CD14-positive monocyte (primary cell): ENCODE results near the gene RPGRIP1. TPM values are rescaled to one million over a fixed set of nuclear protein-coding genes. Genes with fewer than 3 reads are reported as not detected.

Experiments
- DNase-seq, 3 donors: peaks; one replicate each; pipeline ENCODE4 v3.0.0-alpha.2; 2011 to 2022
- H2AFZ ChIP-seq: 2 replicates; pipeline ENCODE4 v1.6.0; 2012; ENCODE audit warnings: mild to moderate bottlenecking, low read depth, low read length, inconsistent platforms; ENCODE audit not compliant: insufficient read depth, poor library complexity, severe bottlenecking
- H3K27ac ChIP-seq, 2 donors: 1 replicate in 1 of 2; 2 replicates in 1 of 2; pipeline ENCODE4 v1.5.1; 2012 to 2013; ENCODE audit warnings: low read length in 2 of 2, control low read depth in 1 of 2, inconsistent platforms in 1 of 2, low read depth in 1 of 2, mild to moderate bottlenecking in 1 of 2
- H3K27me3 ChIP-seq, 2 donors: one replicate each; pipeline versions ENCODE4 v1.6.0 to v1.6.1; 2011 to 2013; ENCODE audit warnings: low read length in 2 of 2; ENCODE audit not compliant: control insufficient read depth in 2 of 2, insufficient read depth in 2 of 2
- H3K36me3 ChIP-seq, 2 donors: replicated peaks in 1 of 2; 1 replicate in 1 of 2; 2 replicates in 1 of 2; pipeline versions ENCODE4 v1.5.1 to v1.6.1; 2012 to 2013; ENCODE audit warnings: low read length in 2 of 2, control low read depth in 1 of 2, inconsistent platforms in 1 of 2, mild to moderate bottlenecking in 1 of 2; ENCODE audit not compliant: insufficient read depth in 2 of 2, control insufficient read depth in 1 of 2
- H3K4me1 ChIP-seq, 2 donors: 1 replicate in 1 of 2; 2 replicates in 1 of 2; pipeline versions ENCODE4 v1.5.1 to v1.6.1; 2012 to 2013; ENCODE audit warnings: low read length in 2 of 2, control low read depth in 1 of 2, inconsistent platforms in 1 of 2, mild to moderate bottlenecking in 1 of 2, moderate library complexity in 1 of 2; ENCODE audit not compliant: insufficient read depth in 2 of 2, control insufficient read depth in 1 of 2
- H3K4me2 ChIP-seq: replicated peaks from 2 replicates; pipeline ENCODE3; 2012; ENCODE audit warnings: low read length, moderate library complexity, mild to moderate bottlenecking; ENCODE audit not compliant: poor library complexity, severe bottlenecking; ENCODE audit errors: extremely low read depth
- H3K4me3 ChIP-seq, 3 experiments: fragments of 200-600 bp in 1 of 3; sonication (generic) in 1 of 3; replicated peaks in 1 of 3; 1 replicate in 2 of 3; 2 replicates in 1 of 3; pipeline ENCODE4 v1.5.1; 2011 to 2013; ENCODE audit warnings: low read length in 3 of 3, mild to moderate bottlenecking in 3 of 3, control low read depth in 2 of 3, low read depth in 2 of 3, inconsistent platforms in 1 of 3, moderate library complexity in 1 of 3
- H3K79me2 ChIP-seq: 2 replicates; pipeline ENCODE4 v1.6.0; 2012; ENCODE audit warnings: mild to moderate bottlenecking, control low read depth, inconsistent platforms, low read length, moderate library complexity; ENCODE audit not compliant: insufficient read depth
- H3K9ac ChIP-seq: 2 replicates; pipeline ENCODE4 v1.6.0; 2017; ENCODE audit warnings: low read length, mild to moderate bottlenecking; ENCODE audit not compliant: insufficient read depth, poor library complexity, severe bottlenecking
- H3K9me3 ChIP-seq, 2 donors: replicated peaks in 1 of 2; 1 replicate in 1 of 2; 2 replicates in 1 of 2; pipeline versions ENCODE4 v1.5.1 to v1.6.1; 2012 to 2013; ENCODE audit warnings: low read length in 2 of 2, control low read depth in 1 of 2; ENCODE audit not compliant: control insufficient read depth in 1 of 2, insufficient read depth in 1 of 2
- H4K20me1 ChIP-seq: 2 replicates; pipeline ENCODE4 v1.6.0; 2012; ENCODE audit warnings: mild to moderate bottlenecking, low read length, control low read depth, moderate library complexity; ENCODE audit not compliant: insufficient read depth
- H3K27ac Mint-ChIP-seq, 7 donors: one replicate each; pipeline ENCODE4 v1.8.0; 2020; ENCODE audit warnings: mild to moderate bottlenecking in 7 of 7, mixed read lengths in 7 of 7, moderate library complexity in 6 of 7, inconsistent platforms in 2 of 7
- H3K27me3 Mint-ChIP-seq, 3 donors: one replicate each; pipeline ENCODE4 v1.8.0; 2021 to 2022; ENCODE audit warnings: low read depth in 3 of 3, mild to moderate bottlenecking in 3 of 3, mixed read lengths in 3 of 3, moderate library complexity in 3 of 3, inconsistent platforms in 1 of 3
- H3K36me3 Mint-ChIP-seq, 2 donors: one replicate each; pipeline ENCODE4 v1.8.0; 2020; ENCODE audit warnings: mixed read lengths in 2 of 2, inconsistent platforms in 1 of 2, mild to moderate bottlenecking in 1 of 2
- H3K4me1 Mint-ChIP-seq: one replicate; pipeline ENCODE4 v1.8.0; 2020; ENCODE audit warnings: mild to moderate bottlenecking, mixed read lengths
- H3K4me3 Mint-ChIP-seq, 2 donors: one replicate each; pipeline ENCODE4 v1.8.0; 2020; ENCODE audit warnings: mild to moderate bottlenecking in 2 of 2, mixed read lengths in 2 of 2, moderate library complexity in 1 of 2
- H3K9me3 Mint-ChIP-seq, 7 donors: one replicate each; pipeline ENCODE4 v1.8.0; 2020 to 2022; ENCODE audit warnings: mixed read lengths in 7 of 7, mild to moderate bottlenecking in 6 of 7, moderate library complexity in 6 of 7, inconsistent platforms in 2 of 7
- CTCF ChIP-seq: fragments of 200-600 bp; IDR thresholded peaks from one replicate; pipeline ENCODE4 v1.8.0; 2022; ENCODE audit warnings: antibody characterized with exemption, mild to moderate bottlenecking
- WGBS: methylation state at CpG from one replicate; pipeline ENCODE4 v1.1.5; 2013; ENCODE audit warnings: missing lambda C conversion rate; ENCODE audit not compliant: insufficient coverage; 5-methylcytosine and 5-hydroxymethylcytosine counted together
- intact Hi-C, 2 donors: fragments of 100-400 bp; cut with micrococcal nuclease; formaldehyde crosslinking; loops; one replicate each; pipeline versions ENCODE4 v1.15.0 to v1.15.1; 2023
- polyA plus RNA-seq, 3 donors: library from polyadenylated mRNA; depleted of rRNA in 1 of 3; unstranded in 2 of 3; stranded (reverse) in 1 of 3; fragments of 300-500 nt in 2 of 3; fragments of >200 nt in 1 of 3; fragmentation: Illumina TruSeq in 2 of 3; gene quantifications; 1 replicate in 2 of 3; 2 replicates in 1 of 3; pipeline ENCODE4 v1.2.3, GENCODE V29; 2012 to 2021

The RPGRIP1 gene
- polyA plus RNA-seq, 3 donors: 4.7 to 10.4 (median 7.4) TPM

DNA sequence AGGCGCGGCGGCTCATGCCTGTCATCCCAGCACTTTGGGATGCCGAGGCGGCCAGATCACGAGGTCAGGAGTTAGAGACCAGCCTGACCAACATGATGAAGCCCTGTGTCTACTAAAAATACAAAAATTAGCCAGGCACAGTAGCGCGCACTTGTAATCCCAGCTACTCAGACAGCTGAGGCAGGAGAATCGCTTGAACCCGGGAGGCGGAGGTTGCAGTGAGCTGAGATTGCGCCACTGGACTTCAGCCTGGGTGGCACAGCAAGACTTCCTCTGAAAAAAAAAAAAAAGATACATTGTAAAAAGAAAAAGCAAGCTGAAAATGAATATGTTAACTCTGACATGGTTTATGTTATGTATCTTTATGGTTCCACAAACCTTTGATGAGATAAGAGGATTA, 33.6 kb downstream of the RPGRIP1 start:
- H3K27me3 ChIP-seq: no peaks in the 10 kb centered on the region
- H3K36me3 Mint-ChIP-seq: peaks cover 0 to 2% of the 10 kb centered on the region in 2 donors
- WGBS: 94% methylated on average over 6 of the region's 12 CpGs

GRCh38 chr14:21317398-21317797, 37.5 kb downstream of the RPGRIP1 start:
- WGBS: 79% methylated on average over 2 of the region's 3 CpGs
- Histone ChIP-seq H3K79me2 (no peaks in the 10 kb centered on the region), H3K36me3 (no peaks in the 10 kb centered on the region), H3K4me2 (no peak overlapping the region), H4K20me1 (no peaks in the 10 kb centered on the region), H3K27me3 (no peaks in the 10 kb centered on the region), H3K9me3 (no peaks in the 10 kb centered on the region), H3K9ac (no peak overlapping the region), H3K27ac (peak overlapping the region; percentile 48 to 76), H3K4me3 (peak overlapping the region in 1 of 3 experiments; percentile 0), H2AFZ (peak overlapping the region; percentile 27), H3K4me1 (peaks cover 66 to 71% of the 10 kb centered on the region in 2 donors)
- Mint-ChIP-seq H3K36me3 (peaks cover 0 to 4% of the 10 kb centered on the region in 2 donors), H3K27me3 (peaks cover 0 to 2% (median 1%) of the 10 kb centered on the region in 3 donors), H3K4me3 (no peak overlapping the region), H3K27ac (peak overlapping the region; percentile 75 to 92 (median 89)), H3K9me3 (peaks cover 0 to 2% (median 0%) of the 10 kb centered on the region in 7 donors), H3K4me1 (peaks cover 58% of the 10 kb centered on the region)
- intact Hi-C loops: no loop called here
- no peak for TF ChIP-seq CTCF
- DNase-seq: peak; percentile 48 to 70 (median 60)

More for the DNA sequence above, 33.6 kb downstream of the RPGRIP1 start:
- peak overlapping the region; percentile 20 for H3K27ac ChIP-seq
- intact Hi-C loops: loop anchor here in 1 of 2 donors (5.0 kb wide), 1 partner anchor 46 kb away; the partner anchor contains the start of gene HNRNPC
- no peaks in the 10 kb centered on the region for H4K20me1 ChIP-seq
- Mint-ChIP-seq H3K9me3 (peaks cover 0 to 3% (median 0%) of the 10 kb centered on the region in 7 donors), H3K27ac (peak overlapping the region in 1 of 7 donors; percentile 76), H3K4me3 (peak overlapping the region in 1 of 2 donors; percentile 72), H3K4me1 (peaks cover 42% of the 10 kb centered on the region), H3K27me3 (peaks cover 0 to 6% (median 2%) of the 10 kb centered on the region in 3 donors)
- H3K9ac ChIP-seq: no peak overlapping the region
- H3K4me1 ChIP-seq: peaks cover 53 to 56% of the 10 kb centered on the region in 2 donors
- no peaks in the 10 kb centered on the region for H3K79me2 ChIP-seq
- no peak for TF ChIP-seq CTCF
- no peaks in the 10 kb centered on the region for H3K36me3 ChIP-seq
- DNase-seq: no peak
- peak overlapping the region in 1 of 3 experiments; percentile 17 for H3K4me3 ChIP-seq
- no peak overlapping the region for H2AFZ ChIP-seq
- no peaks in the 10 kb centered on the region for H3K9me3 ChIP-seq
- H3K4me2 ChIP-seq: peak overlapping the region; percentile 26
